Mammary epithelial cell (primary cell): ENCODE results near the gene SNN.

Source experiments
- EZH2 ChIP-seq: IDR thresholded peaks from 2 replicates; pipeline ENCODE4 v1.6.1; 2012; ENCODE audit warnings: low read length, inconsistent platforms, borderline replicate concordance
- TF ChIP-seq, protein P1 (sequence below), 2 donors: IDR thresholded peaks in 1 of 2; conservative IDR thresholded peaks in 1 of 2; 2 replicates each; pipeline ENCODE4 v1.5.1; 2011 to 2012; ENCODE audit warnings: inconsistent platforms in 2 of 2, low read length in 2 of 2, mild to moderate bottlenecking in 2 of 2, control low read depth in 1 of 2, low read depth in 1 of 2; ENCODE audit not compliant: insufficient read depth in 1 of 2; ENCODE audit errors: extremely low read depth in 1 of 2

DNA sequence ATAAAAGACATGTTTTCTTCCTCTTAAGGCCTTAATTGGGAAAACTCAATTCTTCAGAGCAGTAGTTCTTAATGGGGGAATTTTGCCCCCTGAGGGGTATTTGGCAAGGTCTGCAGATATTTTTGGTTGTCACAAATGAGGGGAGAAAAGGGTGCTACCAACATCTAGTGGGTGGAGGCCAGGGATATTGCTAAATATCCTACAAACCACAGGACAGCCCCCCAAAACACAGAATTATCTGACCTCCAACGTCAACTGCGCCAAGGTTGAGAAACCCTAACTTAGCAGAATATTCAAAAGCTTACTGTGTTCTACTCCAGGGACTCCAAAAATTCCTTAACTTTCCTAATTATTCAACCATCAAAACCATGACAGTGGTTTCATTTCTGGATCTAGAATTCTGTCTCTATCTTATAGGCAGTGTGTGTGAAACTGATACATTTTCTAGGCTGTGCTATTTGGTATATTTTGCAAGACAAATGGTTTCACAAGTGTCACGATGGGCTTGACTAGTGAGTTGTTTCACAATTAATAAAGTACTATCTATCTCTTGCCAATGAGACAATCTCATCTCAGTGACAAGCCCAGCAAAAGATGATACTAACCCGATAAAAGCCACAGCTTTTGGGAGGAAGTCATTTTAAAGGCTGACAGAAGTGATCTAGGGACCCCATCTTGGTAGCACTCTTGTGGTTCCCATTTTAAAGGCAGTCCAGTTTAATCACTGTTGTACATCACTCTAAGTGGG is 59.7 kb downstream of the SNN start:
- TF ChIP-seq, protein P1, sequence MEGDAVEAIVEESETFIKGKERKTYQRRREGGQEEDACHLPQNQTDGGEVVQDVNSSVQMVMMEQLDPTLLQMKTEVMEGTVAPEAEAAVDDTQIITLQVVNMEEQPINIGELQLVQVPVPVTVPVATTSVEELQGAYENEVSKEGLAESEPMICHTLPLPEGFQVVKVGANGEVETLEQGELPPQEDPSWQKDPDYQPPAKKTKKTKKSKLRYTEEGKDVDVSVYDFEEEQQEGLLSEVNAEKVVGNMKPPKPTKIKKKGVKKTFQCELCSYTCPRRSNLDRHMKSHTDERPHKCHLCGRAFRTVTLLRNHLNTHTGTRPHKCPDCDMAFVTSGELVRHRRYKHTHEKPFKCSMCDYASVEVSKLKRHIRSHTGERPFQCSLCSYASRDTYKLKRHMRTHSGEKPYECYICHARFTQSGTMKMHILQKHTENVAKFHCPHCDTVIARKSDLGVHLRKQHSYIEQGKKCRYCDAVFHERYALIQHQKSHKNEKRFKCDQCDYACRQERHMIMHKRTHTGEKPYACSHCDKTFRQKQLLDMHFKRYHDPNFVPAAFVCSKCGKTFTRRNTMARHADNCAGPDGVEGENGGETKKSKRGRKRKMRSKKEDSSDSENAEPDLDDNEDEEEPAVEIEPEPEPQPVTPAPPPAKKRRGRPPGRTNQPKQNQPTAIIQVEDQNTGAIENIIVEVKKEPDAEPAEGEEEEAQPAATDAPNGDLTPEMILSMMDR (conservative IDR thresholded peaks at IDR 0.05 in 1 of 2, IDR thresholded peaks at IDR 0.05 in 1 of 2; ENCODE audit: extremely low read depth in 1 of 2, insufficient read depth in 1 of 2, low read depth in 1 of 2, low read length in 2 of 2): no peak
- no peak for TF ChIP-seq EZH2
